ENCODE measurements around the gene MPZL1.

DNA sequence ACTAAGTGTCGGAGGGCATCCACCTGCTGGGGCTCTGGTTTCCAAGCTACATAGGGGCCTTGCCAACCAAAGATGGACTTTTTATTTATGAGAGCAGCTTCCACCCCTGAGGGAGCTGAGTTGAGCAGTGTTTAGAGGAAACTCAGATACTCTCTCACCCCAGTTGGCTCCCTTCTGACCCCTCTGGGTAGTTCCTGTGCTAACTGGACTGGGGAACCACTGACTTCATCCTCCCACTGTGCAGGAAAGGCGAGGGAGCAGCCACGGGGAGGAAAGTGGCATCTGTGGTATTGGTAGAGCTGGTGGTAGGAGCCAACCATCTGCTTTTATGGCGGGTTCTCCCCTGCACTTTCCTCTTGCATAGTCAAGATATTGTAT, 70.4 kb downstream of the MPZL1 start:
- TF ChIP-seq, protein P1, sequence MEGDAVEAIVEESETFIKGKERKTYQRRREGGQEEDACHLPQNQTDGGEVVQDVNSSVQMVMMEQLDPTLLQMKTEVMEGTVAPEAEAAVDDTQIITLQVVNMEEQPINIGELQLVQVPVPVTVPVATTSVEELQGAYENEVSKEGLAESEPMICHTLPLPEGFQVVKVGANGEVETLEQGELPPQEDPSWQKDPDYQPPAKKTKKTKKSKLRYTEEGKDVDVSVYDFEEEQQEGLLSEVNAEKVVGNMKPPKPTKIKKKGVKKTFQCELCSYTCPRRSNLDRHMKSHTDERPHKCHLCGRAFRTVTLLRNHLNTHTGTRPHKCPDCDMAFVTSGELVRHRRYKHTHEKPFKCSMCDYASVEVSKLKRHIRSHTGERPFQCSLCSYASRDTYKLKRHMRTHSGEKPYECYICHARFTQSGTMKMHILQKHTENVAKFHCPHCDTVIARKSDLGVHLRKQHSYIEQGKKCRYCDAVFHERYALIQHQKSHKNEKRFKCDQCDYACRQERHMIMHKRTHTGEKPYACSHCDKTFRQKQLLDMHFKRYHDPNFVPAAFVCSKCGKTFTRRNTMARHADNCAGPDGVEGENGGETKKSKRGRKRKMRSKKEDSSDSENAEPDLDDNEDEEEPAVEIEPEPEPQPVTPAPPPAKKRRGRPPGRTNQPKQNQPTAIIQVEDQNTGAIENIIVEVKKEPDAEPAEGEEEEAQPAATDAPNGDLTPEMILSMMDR (IDR thresholded peaks at IDR 0.05), result no peak
- TF ChIP-seq POLR2A (IDR thresholded peaks at IDR 0.05), result no peak
